Epithelial cell of proximal tubule (primary cell): ENCODE results near the gene PRRT1. TPM values are rescaled to one million over a fixed set of nuclear protein-coding genes. Genes with fewer than 3 reads are reported as not detected.
A peak's percentile ranks its signal among the peaks of the same experiment; 100 is the strongest.

Experiments
- DNase-seq: peaks from one replicate; pipeline ENCODE4 v3.0.0-alpha.2; 2011; ENCODE audit warnings: low read depth
- H3K4me3 ChIP-seq: 2 replicates; pipeline ENCODE4 v1.5.1; 2011; ENCODE audit warnings: low read depth, mild to moderate bottlenecking, low read length
- total RNA-seq: library from RNA; depleted of rRNA; stranded (reverse); fragments of >200 nt; gene quantifications from 2 replicates; pipeline ENCODE4 v1.2.3, GENCODE V29; 2015
- TF ChIP-seq, protein P1 (sequence below): conservative IDR thresholded peaks from 2 replicates; pipeline ENCODE4 v1.5.1; 2012; ENCODE audit warnings: low read depth, mild to moderate bottlenecking, low read length

The PRRT1 gene
- total RNA-seq, 1 donor from 2014 or later, result not detected

DNA sequence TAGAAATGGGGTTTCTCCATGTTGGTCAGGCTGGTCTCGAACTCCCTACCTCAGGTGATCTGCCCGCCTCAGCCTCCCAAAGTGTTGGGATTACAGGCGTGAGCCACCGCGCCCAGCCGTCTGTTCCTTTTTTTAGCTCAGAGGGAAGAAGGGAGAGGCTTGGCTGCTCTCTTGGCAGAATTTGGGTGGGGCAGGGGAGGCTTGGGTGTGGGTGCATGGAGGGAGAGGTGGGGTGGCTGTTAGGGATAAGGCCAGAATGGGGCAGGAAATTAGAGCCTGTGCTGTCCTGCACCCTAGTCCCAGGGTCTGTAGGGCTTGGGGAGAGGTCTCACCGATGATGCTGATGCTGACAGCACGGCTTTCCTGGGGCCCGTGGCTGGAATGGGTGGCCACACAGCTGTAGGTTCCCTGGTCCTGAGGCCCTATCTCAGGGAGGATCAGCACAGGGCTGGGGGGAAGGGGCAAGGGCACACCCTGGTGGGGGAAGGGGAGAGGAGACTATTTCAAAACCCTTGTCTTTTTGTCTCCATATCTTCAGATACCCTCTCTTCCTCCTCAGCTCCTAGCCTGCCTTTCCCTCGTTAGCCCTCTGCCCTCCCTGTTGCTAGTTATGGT, 30.3 kb upstream of the PRRT1 start:
- no peak for DNase-seq

DNA sequence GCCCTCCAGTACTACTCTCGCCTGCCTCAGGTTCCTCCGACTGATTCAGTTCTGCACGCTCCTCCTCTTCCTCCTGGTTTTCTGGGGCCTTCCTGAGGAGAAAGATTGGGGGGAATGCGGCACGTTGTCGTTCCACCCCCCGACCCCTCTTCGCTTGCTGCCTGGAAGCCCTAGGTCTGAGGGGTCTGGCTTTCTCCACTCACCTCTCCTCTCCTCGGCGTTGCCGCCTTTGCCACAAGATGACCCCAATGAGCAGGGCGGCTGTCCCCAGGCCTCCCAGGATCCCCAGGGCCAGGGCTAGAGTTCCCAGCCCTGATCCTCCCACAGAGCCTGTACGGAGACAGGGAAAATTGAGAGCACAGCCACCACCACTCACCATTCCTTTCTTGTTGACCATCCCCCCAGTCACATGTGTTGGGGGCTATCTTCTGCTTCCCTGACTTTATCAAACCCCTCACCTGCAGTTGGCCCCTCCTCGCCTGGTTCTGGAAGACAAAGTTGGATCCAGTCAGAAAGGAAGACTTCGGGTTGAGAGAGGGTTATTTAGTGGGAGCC, 29.5 kb upstream of the PRRT1 start:
- H3K4me3 ChIP-seq, result no peak overlapping the region
- no peak for DNase-seq
- TF ChIP-seq, protein P1, sequence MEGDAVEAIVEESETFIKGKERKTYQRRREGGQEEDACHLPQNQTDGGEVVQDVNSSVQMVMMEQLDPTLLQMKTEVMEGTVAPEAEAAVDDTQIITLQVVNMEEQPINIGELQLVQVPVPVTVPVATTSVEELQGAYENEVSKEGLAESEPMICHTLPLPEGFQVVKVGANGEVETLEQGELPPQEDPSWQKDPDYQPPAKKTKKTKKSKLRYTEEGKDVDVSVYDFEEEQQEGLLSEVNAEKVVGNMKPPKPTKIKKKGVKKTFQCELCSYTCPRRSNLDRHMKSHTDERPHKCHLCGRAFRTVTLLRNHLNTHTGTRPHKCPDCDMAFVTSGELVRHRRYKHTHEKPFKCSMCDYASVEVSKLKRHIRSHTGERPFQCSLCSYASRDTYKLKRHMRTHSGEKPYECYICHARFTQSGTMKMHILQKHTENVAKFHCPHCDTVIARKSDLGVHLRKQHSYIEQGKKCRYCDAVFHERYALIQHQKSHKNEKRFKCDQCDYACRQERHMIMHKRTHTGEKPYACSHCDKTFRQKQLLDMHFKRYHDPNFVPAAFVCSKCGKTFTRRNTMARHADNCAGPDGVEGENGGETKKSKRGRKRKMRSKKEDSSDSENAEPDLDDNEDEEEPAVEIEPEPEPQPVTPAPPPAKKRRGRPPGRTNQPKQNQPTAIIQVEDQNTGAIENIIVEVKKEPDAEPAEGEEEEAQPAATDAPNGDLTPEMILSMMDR, result no peak

More for the DNA sequence above, 30.3 kb upstream of the PRRT1 start:
- H3K4me3 ChIP-seq, result no peak overlapping the region
- TF ChIP-seq, protein P1, result no peak

DNA sequence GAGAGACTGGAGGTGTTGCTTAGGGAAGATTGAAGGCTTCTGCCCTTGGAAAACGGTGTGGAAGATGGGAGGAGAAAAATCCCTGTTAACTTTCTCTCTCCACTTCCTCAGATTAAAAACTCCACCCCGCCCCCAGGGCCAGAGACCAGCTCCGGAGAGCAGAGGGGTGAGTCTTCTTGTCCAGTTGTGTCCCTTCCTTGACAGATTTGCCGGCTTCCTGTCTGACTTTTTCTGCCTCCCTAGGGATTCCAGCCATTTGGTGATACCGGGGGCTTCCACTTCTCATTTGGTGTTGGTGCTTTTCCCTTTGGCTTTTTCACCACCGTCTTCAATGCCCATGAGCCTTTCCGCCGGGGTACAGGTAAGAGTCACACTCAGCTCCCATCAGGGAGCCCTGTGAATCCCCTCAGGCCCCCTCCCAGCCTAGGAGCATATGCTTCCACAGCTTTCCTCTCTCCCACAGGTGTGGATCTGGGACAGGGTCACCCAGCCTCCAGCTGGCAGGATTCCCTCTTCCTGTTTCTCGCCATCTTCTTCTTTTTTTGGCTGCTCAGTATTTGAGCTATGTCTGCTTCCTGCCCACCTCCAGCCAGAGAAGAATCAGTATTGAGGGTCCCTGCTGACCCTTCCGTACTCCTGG, 28.1 kb upstream of the PRRT1 start:
- DNase-seq, result no peak
- H3K4me3 ChIP-seq, result peak overlapping the region; percentile 99
- TF ChIP-seq, protein P1, result no peak

DNA sequence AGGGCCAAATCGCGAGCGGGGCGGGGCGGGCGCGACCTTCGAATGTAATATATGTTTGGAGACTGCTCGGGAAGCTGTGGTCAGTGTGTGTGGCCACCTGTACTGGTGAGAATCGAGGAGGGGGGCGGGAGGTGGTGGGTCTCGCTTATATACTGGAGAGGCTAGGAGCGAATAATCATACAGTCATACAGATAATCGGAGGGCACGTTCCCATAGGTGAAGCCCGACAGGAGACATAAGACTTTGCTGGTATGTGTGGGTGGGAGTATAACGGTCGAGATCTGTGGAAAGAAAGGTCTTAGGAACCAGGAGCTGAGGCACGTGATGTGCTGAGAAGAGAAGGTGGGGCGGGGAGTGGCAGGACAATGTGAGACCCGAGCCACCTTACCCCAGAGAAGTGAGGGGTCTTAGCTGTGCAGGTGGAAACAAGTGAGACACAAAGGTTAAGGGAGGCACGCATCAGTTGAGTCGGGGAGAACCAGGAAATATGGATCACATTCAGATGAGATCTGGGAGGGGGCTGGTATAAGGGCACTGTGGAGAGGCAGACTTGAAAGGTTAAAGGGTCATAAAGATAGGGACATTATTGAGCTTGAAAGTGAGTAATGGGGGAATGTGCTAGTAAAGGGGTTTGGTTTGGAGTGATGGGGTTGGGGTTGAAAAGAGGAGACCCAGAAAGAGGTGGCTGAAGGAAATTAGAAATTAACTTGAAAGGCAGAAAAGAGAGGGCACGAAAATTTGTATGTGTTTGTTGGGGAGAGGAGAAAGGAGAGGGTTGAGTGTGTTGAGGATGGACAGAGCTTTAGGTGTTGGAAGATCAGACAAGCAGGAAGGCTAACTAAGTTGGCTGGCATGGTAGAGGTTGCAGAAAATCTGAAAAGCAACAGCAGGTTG, 27.1 kb upstream of the PRRT1 start:
- no peak for DNase-seq
- peak overlapping the region; percentile 99 for H3K4me3 ChIP-seq
- TF ChIP-seq, protein P1, result no peak

DNA sequence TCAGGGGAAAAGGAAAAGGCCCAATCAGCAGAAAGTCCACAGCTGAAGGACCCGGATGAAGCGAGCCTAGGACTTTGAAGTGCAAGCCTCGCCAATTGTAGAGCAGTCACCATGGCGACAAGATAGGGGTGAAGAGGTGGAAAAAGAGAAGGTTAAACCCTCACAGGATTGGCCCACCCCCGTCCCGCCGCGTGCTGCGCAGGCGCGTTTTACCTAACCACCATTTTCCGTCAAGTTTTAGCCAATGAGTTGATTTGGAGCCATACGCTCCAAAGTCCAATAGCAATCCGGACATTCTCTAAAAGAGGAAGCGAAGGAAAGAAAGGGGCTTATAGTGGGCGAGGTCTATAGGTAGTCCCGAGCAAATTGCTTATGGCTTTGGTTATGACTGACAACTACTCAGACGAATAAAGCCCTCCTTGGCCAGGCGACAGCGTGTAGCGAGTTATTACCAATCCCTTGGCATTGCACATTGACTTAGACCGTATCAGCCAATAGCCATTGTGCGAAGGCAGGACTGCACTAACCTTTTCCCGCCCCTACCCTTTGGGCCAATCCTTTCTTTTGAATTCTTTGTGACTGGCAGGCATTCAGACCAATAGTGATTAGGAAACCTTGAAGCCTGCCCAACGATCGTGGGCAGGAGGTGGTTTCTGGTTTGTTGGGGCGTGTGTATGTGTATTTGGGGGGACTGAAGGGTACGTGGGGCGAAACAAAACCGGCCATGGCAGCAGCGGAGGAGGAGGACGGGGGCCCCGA, 26.2 kb upstream of the PRRT1 start, which contains the start of gene RNF5:
TSS of gene RNF5 (plus strand) at position 618 of the 759 bp plus-strand sequence. CDS start at position 725, 107 bp downstream.
- peak within 1 kb of the TSS; percentile 99 for H3K4me3 ChIP-seq
- TF ChIP-seq, protein P1, result no peak
- peak; percentile 100 for DNase-seq

DNA sequence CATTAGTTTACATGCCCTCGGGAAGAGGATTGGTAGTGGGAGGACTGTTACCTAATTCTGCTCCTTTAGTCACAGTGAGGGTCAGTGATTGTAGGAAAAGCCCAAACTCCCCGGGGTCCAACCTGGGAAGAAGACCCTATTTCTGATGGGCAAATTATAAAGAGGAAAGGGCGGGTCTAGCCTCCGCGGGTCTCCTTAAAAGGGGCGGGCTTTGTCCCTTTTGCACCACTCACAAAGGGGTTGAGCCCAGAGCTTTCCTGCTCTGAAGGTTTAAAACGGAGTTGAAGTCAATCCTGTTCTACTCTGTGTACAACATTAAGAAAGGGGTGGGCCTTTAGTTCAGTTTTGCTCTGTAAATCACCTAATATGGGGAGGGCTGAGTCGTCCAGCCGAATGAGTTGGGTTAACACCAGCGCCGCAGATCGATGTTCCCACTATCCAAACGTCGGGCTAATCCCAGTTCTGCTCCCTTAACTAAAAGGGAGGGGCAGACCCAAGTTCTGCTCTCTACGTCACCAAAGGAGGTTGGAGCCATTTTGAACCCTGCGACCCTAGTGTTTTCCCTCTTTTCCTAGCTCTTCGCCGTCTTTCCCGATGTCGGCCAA, 25.5 kb upstream of the PRRT1 start:
- no peak for DNase-seq
- peak overlapping the region; percentile 99 for H3K4me3 ChIP-seq
- TF ChIP-seq, protein P1, result no peak
